ENCODE results near the gene TMEM163.

The TMEM163 gene

DNA sequence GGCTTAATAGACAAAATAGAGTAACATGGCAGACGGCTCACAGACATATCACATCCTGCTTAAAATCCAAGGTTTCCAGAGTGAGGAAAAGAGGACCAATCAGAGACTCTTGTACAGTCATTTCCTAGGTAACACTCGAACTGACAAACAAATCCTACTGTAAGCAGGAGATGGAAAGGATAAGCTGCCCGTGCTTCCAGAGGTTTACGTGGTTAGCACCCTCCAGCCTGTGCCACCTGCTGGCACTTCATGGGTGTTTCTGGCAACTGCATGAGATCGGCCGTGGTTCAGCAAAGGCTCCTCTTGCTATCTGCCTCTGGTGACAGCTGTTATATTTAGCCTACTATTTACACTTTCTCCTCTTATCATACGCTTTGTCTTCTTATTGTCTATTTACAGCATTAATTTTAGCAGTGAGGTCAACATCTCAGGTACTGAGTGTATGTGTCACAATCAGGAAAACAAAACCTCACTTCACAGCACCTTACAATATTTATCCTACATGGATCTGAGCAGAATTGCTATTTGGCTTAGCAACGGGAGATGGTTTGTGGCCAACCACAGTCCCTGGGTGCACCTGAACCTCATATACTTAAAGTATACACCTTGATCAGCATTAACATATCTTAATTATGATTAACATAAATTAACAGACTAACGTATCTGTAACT is 226.9 kb downstream of the TMEM163 start:
- TF ChIP-seq, protein P1, sequence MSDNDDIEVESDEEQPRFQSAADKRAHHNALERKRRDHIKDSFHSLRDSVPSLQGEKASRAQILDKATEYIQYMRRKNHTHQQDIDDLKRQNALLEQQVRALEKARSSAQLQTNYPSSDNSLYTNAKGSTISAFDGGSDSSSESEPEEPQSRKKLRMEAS (IDR thresholded peaks at IDR 0.05) = no peak
- no peak for TF ChIP-seq RAD21 (IDR thresholded peaks at IDR 0.05; ENCODE audit: low read depth)
- no peak for TF ChIP-seq EP300 (IDR thresholded peaks at IDR 0.05; ENCODE audit: borderline replicate concordance)
- TF ChIP-seq CEBPB (IDR thresholded peaks at IDR 0.05) = no peak

DNA sequence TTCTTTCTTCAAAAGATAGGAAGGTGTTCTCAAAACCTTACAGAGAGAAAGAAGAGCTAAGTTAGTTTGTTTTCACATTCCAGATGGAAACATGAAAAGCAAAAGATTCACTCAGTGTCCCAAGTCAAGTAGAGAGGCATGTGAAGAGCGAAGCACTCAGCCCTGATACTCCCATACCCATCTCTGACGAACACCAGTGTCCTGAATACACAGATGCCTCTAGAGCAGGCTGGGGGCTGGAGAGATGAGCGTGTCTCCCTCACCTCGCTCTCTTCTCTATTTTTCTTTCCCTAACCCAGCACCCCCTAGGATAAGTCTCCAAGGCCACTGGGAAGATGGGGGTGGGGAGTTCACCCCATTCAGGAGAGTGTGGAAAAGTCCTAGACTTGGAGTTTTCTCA is 227.8 kb downstream of the TMEM163 start:
- TF ChIP-seq, protein P2, sequence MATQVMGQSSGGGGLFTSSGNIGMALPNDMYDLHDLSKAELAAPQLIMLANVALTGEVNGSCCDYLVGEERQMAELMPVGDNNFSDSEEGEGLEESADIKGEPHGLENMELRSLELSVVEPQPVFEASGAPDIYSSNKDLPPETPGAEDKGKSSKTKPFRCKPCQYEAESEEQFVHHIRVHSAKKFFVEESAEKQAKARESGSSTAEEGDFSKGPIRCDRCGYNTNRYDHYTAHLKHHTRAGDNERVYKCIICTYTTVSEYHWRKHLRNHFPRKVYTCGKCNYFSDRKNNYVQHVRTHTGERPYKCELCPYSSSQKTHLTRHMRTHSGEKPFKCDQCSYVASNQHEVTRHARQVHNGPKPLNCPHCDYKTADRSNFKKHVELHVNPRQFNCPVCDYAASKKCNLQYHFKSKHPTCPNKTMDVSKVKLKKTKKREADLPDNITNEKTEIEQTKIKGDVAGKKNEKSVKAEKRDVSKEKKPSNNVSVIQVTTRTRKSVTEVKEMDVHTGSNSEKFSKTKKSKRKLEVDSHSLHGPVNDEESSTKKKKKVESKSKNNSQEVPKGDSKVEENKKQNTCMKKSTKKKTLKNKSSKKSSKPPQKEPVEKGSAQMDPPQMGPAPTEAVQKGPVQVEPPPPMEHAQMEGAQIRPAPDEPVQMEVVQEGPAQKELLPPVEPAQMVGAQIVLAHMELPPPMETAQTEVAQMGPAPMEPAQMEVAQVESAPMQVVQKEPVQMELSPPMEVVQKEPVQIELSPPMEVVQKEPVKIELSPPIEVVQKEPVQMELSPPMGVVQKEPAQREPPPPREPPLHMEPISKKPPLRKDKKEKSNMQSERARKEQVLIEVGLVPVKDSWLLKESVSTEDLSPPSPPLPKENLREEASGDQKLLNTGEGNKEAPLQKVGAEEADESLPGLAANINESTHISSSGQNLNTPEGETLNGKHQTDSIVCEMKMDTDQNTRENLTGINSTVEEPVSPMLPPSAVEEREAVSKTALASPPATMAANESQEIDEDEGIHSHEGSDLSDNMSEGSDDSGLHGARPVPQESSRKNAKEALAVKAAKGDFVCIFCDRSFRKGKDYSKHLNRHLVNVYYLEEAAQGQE (IDR thresholded peaks at IDR 0.05; ENCODE audit: low read depth) = no peak
- TF ChIP-seq ZBTB7A (IDR thresholded peaks at IDR 0.05; ENCODE audit: low read depth) (no peak), TAF1 (IDR thresholded peaks at IDR 0.05; ENCODE audit: low read depth) (no peak), EP300 (IDR thresholded peaks at IDR 0.05; ENCODE audit: borderline replicate concordance) (no peak), FOXM1 (IDR thresholded peaks at IDR 0.05; ENCODE audit: borderline replicate concordance, low read depth) (no peak), CREB1 (IDR thresholded peaks at IDR 0.05; ENCODE audit: low read depth) (no peak), EGR1 (IDR thresholded peaks at IDR 0.05) (no peak)
- TF ChIP-seq, protein P1 (IDR thresholded peaks at IDR 0.05) = no peak
- TF ChIP-seq, protein P3, sequence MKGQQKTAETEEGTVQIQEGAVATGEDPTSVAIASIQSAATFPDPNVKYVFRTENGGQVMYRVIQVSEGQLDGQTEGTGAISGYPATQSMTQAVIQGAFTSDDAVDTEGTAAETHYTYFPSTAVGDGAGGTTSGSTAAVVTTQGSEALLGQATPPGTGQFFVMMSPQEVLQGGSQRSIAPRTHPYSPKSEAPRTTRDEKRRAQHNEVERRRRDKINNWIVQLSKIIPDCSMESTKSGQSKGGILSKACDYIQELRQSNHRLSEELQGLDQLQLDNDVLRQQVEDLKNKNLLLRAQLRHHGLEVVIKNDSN (IDR thresholded peaks at IDR 0.05) = no peak

DNA sequence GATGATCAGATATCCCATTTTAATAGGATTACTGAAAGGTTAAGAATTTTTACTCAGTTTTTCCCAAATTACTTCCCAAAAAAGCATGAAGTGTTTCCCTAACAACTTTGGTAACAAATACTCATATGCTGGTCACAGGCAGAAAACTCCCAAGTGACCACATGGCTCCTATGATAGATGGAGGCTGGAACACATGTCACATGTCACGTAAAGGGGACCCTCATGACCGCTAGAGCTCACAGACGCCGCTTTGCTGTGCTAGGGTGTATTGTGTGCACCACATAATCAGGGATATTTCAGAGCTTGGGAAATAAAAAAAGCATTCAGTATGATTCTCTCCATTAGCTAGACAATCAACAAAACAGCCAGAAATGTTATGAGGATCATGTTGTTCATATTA is 228.2 kb downstream of the TMEM163 start:
- no peak for TF ChIP-seq TAF1 (IDR thresholded peaks at IDR 0.05; ENCODE audit: low read depth)
- no peak for TF ChIP-seq TEAD4 (IDR thresholded peaks at IDR 0.05)
- no peak for TF ChIP-seq CREB1 (IDR thresholded peaks at IDR 0.05; ENCODE audit: low read depth)
- no peak for TF ChIP-seq ZBTB7A (IDR thresholded peaks at IDR 0.05; ENCODE audit: low read depth)
- TF ChIP-seq, protein P1 (IDR thresholded peaks at IDR 0.05) = no peak
- TF ChIP-seq FOXM1 (IDR thresholded peaks at IDR 0.05; ENCODE audit: borderline replicate concordance, low read depth) = no peak
- no peak for TF ChIP-seq EP300 (IDR thresholded peaks at IDR 0.05; ENCODE audit: borderline replicate concordance)
- no peak for TF ChIP-seq TCF12 (IDR thresholded peaks at IDR 0.05; ENCODE audit: low read depth)
- TF ChIP-seq EGR1 (IDR thresholded peaks at IDR 0.05) = no peak
- TF ChIP-seq, protein P3 (IDR thresholded peaks at IDR 0.05) = no peak
- TF ChIP-seq, protein P2 (IDR thresholded peaks at IDR 0.05; ENCODE audit: low read depth) = no peak
- no peak for TF ChIP-seq YY1 (IDR thresholded peaks at IDR 0.05; ENCODE audit: low read depth)
- TF ChIP-seq NFIC (IDR thresholded peaks at IDR 0.05) = no peak
- no peak for TF ChIP-seq RAD21 (IDR thresholded peaks at IDR 0.05; ENCODE audit: low read depth)
- TF ChIP-seq CEBPB (IDR thresholded peaks at IDR 0.05) = no peak

DNA sequence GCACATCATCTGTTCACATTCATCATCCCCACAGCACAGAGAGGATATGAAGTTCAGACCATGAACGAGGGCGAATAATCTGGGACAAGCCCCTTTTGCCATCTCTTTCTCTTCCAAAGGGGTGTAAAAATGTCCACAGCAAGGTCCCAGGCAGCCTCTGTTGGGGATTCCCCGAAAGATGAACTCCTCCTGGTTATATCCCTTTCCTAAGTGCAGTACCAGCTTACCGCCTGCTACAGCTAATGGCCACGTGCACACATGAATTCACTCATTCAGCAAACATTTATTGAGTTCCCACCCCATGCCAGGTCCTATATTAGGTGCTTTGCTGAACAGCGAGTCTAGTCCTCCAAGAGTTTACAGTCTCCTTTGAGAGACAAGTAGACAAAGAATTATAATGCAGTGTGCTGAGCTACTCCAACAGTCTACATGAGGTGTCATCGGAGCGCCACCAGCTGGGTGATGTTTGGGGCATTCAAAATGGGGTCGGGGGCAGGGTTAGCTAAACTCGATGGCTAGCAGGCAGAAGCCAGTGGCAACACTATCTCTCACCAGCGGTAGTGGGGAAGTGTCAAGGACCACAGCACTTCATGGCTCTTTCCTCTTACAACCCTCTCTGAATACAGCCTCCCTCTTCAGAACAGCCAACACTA is 228.9 kb downstream of the TMEM163 start:
- TF ChIP-seq, protein P1 (IDR thresholded peaks at IDR 0.05) = no peak
- TF ChIP-seq TEAD4 (IDR thresholded peaks at IDR 0.05) (no peak), EGR1 (IDR thresholded peaks at IDR 0.05) (no peak)

DNA sequence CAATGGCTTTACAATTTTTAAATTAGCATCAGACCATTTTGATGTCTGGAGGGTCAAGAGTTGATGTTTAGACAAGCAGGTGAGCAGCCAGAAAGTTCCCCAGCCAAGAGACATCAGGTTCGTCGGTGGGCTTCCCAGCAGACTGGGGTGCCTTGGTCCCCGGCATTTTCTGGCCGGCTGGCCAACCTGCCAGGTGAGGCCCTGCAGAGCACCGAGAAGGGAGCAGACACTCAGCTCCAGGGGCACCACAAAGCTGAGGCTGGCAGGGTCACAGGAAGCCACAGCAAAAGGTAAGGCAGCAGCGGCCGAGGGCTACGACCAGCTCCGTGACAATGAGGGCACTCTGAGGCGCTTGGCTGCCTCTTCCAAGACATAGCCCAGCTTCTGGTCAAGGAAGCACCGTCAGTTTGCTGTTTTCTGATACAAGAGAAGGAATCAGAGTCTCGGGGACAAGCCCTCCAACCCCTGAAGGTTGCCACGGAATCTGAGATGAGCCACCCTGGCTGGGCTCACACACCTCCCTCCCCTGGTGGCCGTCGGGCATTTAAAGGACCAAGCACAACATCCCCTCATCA is 235.9 kb downstream of the TMEM163 start:
- no peak for TF ChIP-seq TEAD4 (IDR thresholded peaks at IDR 0.05)
- TF ChIP-seq NFIC (IDR thresholded peaks at IDR 0.05) = no peak
- no peak for TF ChIP-seq YY1 (IDR thresholded peaks at IDR 0.05; ENCODE audit: low read depth)
- TF ChIP-seq ZBTB7A (IDR thresholded peaks at IDR 0.05; ENCODE audit: low read depth) = no peak
- TF ChIP-seq, protein P1 (IDR thresholded peaks at IDR 0.05) = no peak
- no peak for TF ChIP-seq EGR1 (IDR thresholded peaks at IDR 0.05)
- TF ChIP-seq CEBPB (IDR thresholded peaks at IDR 0.05) = no peak
- no peak for TF ChIP-seq TAF1 (IDR thresholded peaks at IDR 0.05; ENCODE audit: low read depth)
- TF ChIP-seq, protein P3 (IDR thresholded peaks at IDR 0.05) = no peak
- TF ChIP-seq RAD21 (IDR thresholded peaks at IDR 0.05; ENCODE audit: low read depth) = no peak
- TF ChIP-seq FOXM1 (IDR thresholded peaks at IDR 0.05; ENCODE audit: borderline replicate concordance, low read depth) = no peak
- TF ChIP-seq, protein P2 (IDR thresholded peaks at IDR 0.05; ENCODE audit: low read depth) = no peak
- TF ChIP-seq EP300 (IDR thresholded peaks at IDR 0.05; ENCODE audit: borderline replicate concordance) = no peak
